H1 (cell line): ENCODE results near the gene OSBPL2. TPM values are rescaled to one million over a fixed set of nuclear protein-coding genes. Genes with fewer than 3 reads are reported as not detected.
A peak's percentile ranks its signal among the peaks of the same experiment; 100 is the strongest.

ENCODE experiments used
- CTCF ChIA-PET: fragments of 300-600 bp; sonication (Branson Sonifier 250); formaldehyde crosslinking; loops from one replicate; lab custom pipeline; 2021; ENCODE audit not compliant: partially characterized antibody; lab: Charles Lee
- POLR2A ChIA-PET: fragments of 300-600 bp; sonication (Branson Sonifier 250); formaldehyde crosslinking; loops from one replicate; lab custom pipeline; 2021; ENCODE audit warnings: inconsistent platforms; ENCODE audit not compliant: partially characterized antibody; lab: Charles Lee
- DNase-seq, 2 experiments: peaks; one replicate each; pipeline versions ENCODE4 v3.0.0 to v3.0.0-alpha.2; 2010 to 2022; ENCODE audit warnings: low spot score in 2 of 2, low read depth in 1 of 2, mixed read lengths in 1 of 2
- FAIRE-seq: peaks from 2 replicates; lab custom pipeline; 2011; peaks lifted over from hg19 to GRCh38; lab: Jason Lieb, UNC
- H2AFZ ChIP-seq: 2 replicates; pipeline ENCODE4 v1.8.1; 2012; ENCODE audit warnings: low read length, inconsistent platforms
- H2AK5ac ChIP-seq: 2 replicates; pipeline ENCODE4 v1.6.1; 2013; ENCODE audit warnings: low read depth, low read length
- H2BK120ac ChIP-seq: replicated peaks from 2 replicates; pipeline ENCODE3; 2013; ENCODE audit warnings: low read depth, low read length, inconsistent platforms
- H2BK12ac ChIP-seq: 2 replicates; pipeline ENCODE4 v1.6.1; 2013; ENCODE audit warnings: low read depth, low read length
- H2BK15ac ChIP-seq: 2 replicates; pipeline ENCODE4 v1.6.1; 2013; ENCODE audit warnings: low read length
- H2BK20ac ChIP-seq: 2 replicates; pipeline ENCODE4 v1.6.1; 2013; ENCODE audit warnings: low read length
- H2BK5ac ChIP-seq: 2 replicates; pipeline ENCODE4 v1.6.1; 2013; ENCODE audit warnings: low read depth, low read length
- H3K14ac ChIP-seq: 2 replicates; pipeline ENCODE4 v1.6.1; 2013; ENCODE audit warnings: inconsistent platforms; ENCODE audit not compliant: insufficient read length
- H3K18ac ChIP-seq: 2 replicates; pipeline ENCODE4 v1.6.1; 2013; ENCODE audit warnings: low read length; ENCODE audit errors: extremely low read depth
- H3K23ac ChIP-seq: 2 replicates; pipeline ENCODE4 v1.6.1; 2013; ENCODE audit warnings: inconsistent platforms; ENCODE audit not compliant: insufficient read length
- H3K23me2 ChIP-seq: 2 replicates; pipeline ENCODE4 v1.6.1; 2013; ENCODE audit warnings: low read depth, low read length
- H3K27ac ChIP-seq: 2 replicates; pipeline ENCODE4 v1.6.1; 2011; ENCODE audit warnings: low read depth, low read length, inconsistent platforms
- H3K27me3 ChIP-seq, 4 experiments: replicated peaks in 1 of 4; 1 replicate in 1 of 4; 2 replicates in 3 of 4; pipeline versions ENCODE4 v1.6.1 to v1.8.1; 2011 to 2013; ENCODE audit warnings: low read length in 3 of 4, mild to moderate bottlenecking in 3 of 4, inconsistent platforms in 2 of 4, mixed read lengths in 2 of 4, moderate library complexity in 1 of 4; ENCODE audit not compliant: control insufficient read depth in 3 of 4, insufficient read depth in 3 of 4; ENCODE audit errors: extremely low read depth in 1 of 4
- H3K36me3 ChIP-seq, 4 experiments: 2 replicates each; pipeline versions ENCODE4 v1.6.1 to v1.8.1; 2011 to 2013; ENCODE audit warnings: mild to moderate bottlenecking in 4 of 4, low read length in 3 of 4, moderate library complexity in 2 of 4, control low read depth in 1 of 4, inconsistent platforms in 1 of 4; ENCODE audit not compliant: insufficient read depth in 4 of 4, control insufficient read depth in 2 of 4
- H3K4ac ChIP-seq: replicated peaks from 2 replicates; pipeline ENCODE3; 2013; ENCODE audit warnings: low read length, low read depth, mixed read lengths, inconsistent platforms; ENCODE audit not compliant: insufficient read length
- H3K4me1 ChIP-seq, 4 experiments: replicated peaks in 1 of 4; 1 replicate in 1 of 4; 2 replicates in 3 of 4; pipeline versions ENCODE4 v1.6.1 to v1.8.1; 2011 to 2013; ENCODE audit warnings: low read length in 3 of 4, inconsistent platforms in 2 of 4, mixed read lengths in 1 of 4; ENCODE audit not compliant: insufficient read depth in 4 of 4, control insufficient read depth in 3 of 4
- H3K4me2 ChIP-seq, 2 experiments: 2 replicates each; pipeline versions ENCODE4 v1.6.1 to v1.8.1; 2011 to 2013; ENCODE audit warnings: low read depth in 2 of 2, low read length in 2 of 2, control low read depth in 1 of 2, inconsistent platforms in 1 of 2, mild to moderate bottlenecking in 1 of 2; ENCODE audit not compliant: insufficient read depth in 1 of 2
- H3K4me3 ChIP-seq, 4 experiments: fragments of 200-600, 300-600 bp in 1 of 4; sonication (generic), shearing (Covaris generic), sonication (Bioruptor Twin) in 1 of 4; 2 replicates each; pipeline versions ENCODE4 v1.5.1 to v1.8.1; 2011 to 2016; ENCODE audit warnings: low read length in 4 of 4, low read depth in 3 of 4, control low read depth in 2 of 4, inconsistent platforms in 2 of 4, mild to moderate bottlenecking in 2 of 4, mixed read lengths in 1 of 4, moderate library complexity in 1 of 4; ENCODE audit not compliant: insufficient read depth in 2 of 4; ENCODE audit errors: extremely low read depth in 1 of 4
- H3K56ac ChIP-seq: replicated peaks from 2 replicates; pipeline ENCODE3; 2013; ENCODE audit warnings: low read depth, mild to moderate bottlenecking, mixed read lengths, low read length, inconsistent platforms; ENCODE audit not compliant: insufficient read length
- H3K79me1 ChIP-seq: 2 replicates; pipeline ENCODE4 v1.6.1; 2013; ENCODE audit warnings: low read depth, low read length, control low read depth
- H3K79me2 ChIP-seq, 2 experiments: 2 replicates each; pipeline versions ENCODE4 v1.6.1 to v1.8.1; 2012 to 2013; ENCODE audit warnings: low read length in 2 of 2, mild to moderate bottlenecking in 2 of 2, inconsistent platforms in 1 of 2; ENCODE audit not compliant: insufficient read depth in 2 of 2, control insufficient read depth in 1 of 2
- H3K9ac ChIP-seq, 4 experiments: replicated peaks in 1 of 4; 1 replicate in 1 of 4; 2 replicates in 3 of 4; pipeline versions ENCODE4 v1.6.1 to v1.8.1; 2011 to 2013; ENCODE audit warnings: low read depth in 3 of 4, low read length in 3 of 4, control low read depth in 2 of 4, mild to moderate bottlenecking in 2 of 4, moderate library complexity in 2 of 4, inconsistent platforms in 1 of 4; ENCODE audit errors: extremely low read depth in 1 of 4
- H3K9me3 ChIP-seq, 2 experiments: 2 replicates each; pipeline versions ENCODE4 v1.6.1 to v1.8.1; 2012 to 2013; ENCODE audit warnings: mild to moderate bottlenecking in 2 of 2, moderate library complexity in 2 of 2, control low read depth in 1 of 2, inconsistent platforms in 1 of 2, low read depth in 1 of 2, low read length in 1 of 2, mixed read lengths in 1 of 2; ENCODE audit not compliant: insufficient read depth in 2 of 2
- H4K20me1 ChIP-seq, 2 experiments: replicated peaks in 1 of 2; 2 replicates each; pipeline versions ENCODE3 to v1.8.1; 2011 to 2013; ENCODE audit warnings: inconsistent platforms in 2 of 2, low read length in 2 of 2, mild to moderate bottlenecking in 1 of 2; ENCODE audit not compliant: insufficient read depth in 2 of 2, control insufficient read depth in 1 of 2
- H4K5ac ChIP-seq: 2 replicates; pipeline ENCODE4 v1.6.1; 2013; ENCODE audit warnings: low read length, low read depth, mixed read lengths, inconsistent platforms; ENCODE audit not compliant: insufficient read length
- H4K8ac ChIP-seq: 2 replicates; pipeline ENCODE4 v1.8.0; 2013; ENCODE audit warnings: mild to moderate bottlenecking, moderate library complexity, low read length, inconsistent platforms; ENCODE audit not compliant: insufficient read depth; ENCODE audit errors: extremely low read depth
- H4K91ac ChIP-seq: replicated peaks from 2 replicates; pipeline ENCODE3; 2013; ENCODE audit warnings: low read length, mixed read lengths, inconsistent platforms; ENCODE audit not compliant: insufficient read length
- CREB1 ChIP-seq: IDR thresholded peaks from 2 replicates; pipeline ENCODE4 v1.6.1; 2012; ENCODE audit warnings: inconsistent platforms
- EP300 ChIP-seq, 2 experiments: IDR thresholded peaks; 1 replicate in 1 of 2; 2 replicates in 1 of 2; pipeline ENCODE4 v1.6.1; 2011 to 2012; ENCODE audit warnings: low read depth in 2 of 2, low read length in 2 of 2, mild to moderate bottlenecking in 2 of 2, borderline replicate concordance in 1 of 2, inconsistent platforms in 1 of 2, moderate library complexity in 1 of 2
- EZH2 ChIP-seq: fragments of 200-600 bp; sonication (generic); IDR thresholded peaks from 2 replicates; pipeline ENCODE4 v1.7.1; 2012; ENCODE audit warnings: low read depth, mild to moderate bottlenecking, moderate library complexity, low read length, inconsistent platforms; ENCODE audit not compliant: severe bottlenecking
- JUN ChIP-seq: IDR thresholded peaks from 2 replicates; pipeline ENCODE4 v1.6.1; 2011; ENCODE audit warnings: low read depth, mild to moderate bottlenecking, improper control_type of control experiment, low read length
- SIX5 ChIP-seq: IDR thresholded peaks from 2 replicates; pipeline ENCODE4 v1.6.1; 2011; ENCODE audit warnings: mild to moderate bottlenecking, low read depth, low read length
- WGBS, 2 experiments: shearing (Covaris generic) in 1 of 2; methylation state at CpG; one replicate each; pipeline versions ENCODE4 v1.1.6 to v1.1.7; 2013 to 2015; ENCODE audit warnings: low lambda C conversion rate in 2 of 2, mixed read lengths in 2 of 2, inconsistent platforms in 1 of 2, low coverage in 1 of 2, missing lambda C conversion rate in 1 of 2; ENCODE audit not compliant: insufficient replicate concordance in 2 of 2, insufficient coverage in 1 of 2, insufficient read length in 1 of 2; ENCODE audit errors: extremely low coverage in 1 of 2, missing lambda C conversion rate in 1 of 2; 5-methylcytosine and 5-hydroxymethylcytosine counted together
- polyA plus RNA-seq, 7 experiments: library from polyadenylated mRNA; depleted of rRNA in 3 of 7; stranded (reverse) in 5 of 7; unstranded in 2 of 7; fragments of >200 nt in 5 of 7; fragments of 200-250 nt in 2 of 7; gene quantifications; 1 replicate in 5 of 7; 2 replicates in 1 of 7; 4 replicates in 1 of 7; pipeline versions ENCODE4 v1.2.1 to v1.2.3, GENCODE V29; 2011 to 2013; ENCODE audit warnings: missing spikeins in 2 of 7, mixed read lengths in 2 of 7
- total RNA-seq: library from RNA; stranded (reverse); fragmentation: NEBNext Ultra II Directional; extraction: Animal tissue kit (Norgen Biotek cat#: 25700); gene quantifications from 2 replicates; pipeline ENCODE4 v1.2.1, GENCODE V29; 2021

Gene OSBPL2
- total and polyA plus RNA-seq, 2 of the 8 experiments (the other 6 are each of a cell fraction or from before 2014, with no cell fraction given) = 11.7 to 42.4 TPM

DNA sequence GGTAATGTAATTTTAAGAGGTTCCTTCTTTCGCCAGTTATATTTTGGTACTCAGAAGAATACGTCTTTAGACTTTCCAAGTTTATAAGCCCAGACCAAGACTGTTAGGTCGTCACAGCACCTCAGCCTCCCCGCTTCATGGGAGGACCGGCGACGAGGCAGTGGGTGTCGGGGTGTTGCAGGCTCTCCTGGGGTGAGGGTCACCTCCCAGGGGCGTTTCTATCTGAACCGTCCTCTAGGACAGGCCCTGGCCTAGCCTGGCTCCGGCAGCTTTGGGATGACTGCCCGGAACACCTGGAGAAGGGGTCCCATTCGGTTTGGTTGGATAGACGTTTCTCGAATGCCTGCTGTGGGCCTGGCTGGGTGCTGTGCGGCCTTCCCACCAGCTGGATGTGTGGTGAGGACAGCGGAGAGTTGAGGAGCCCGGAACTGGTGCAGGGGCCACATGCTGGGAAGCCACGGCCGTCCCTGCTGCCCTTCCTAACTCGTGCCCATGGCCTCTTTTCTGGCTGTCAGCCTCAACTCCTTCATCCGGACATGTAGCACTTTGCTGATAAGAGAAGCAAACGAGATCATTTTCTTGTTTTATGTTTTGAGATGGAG is 1.1 kb downstream of the OSBPL2 start:
- Histone ChIP-seq H3K79me2 (peaks cover 6 to 50% of the 10 kb centered on the region in 2 experiments; a peak in 3 of 4 replicates), H4K20me1 (peaks cover 10 to 25% of the 10 kb centered on the region in 2 experiments), H3K4me2 (peak overlapping the region; percentile 89 to 91), H3K9ac (no peak overlapping the region), H3K27me3 (0 out of 7 replicates have a peak, but pooled peaks cover 0 to 3% (median 0%) of the 10 kb centered on the region in 4 experiments), H2AFZ (no peak overlapping the region), H4K91ac (no peak overlapping the region), H3K4me1 (peaks cover 0 to 9% (median 6%) of the 10 kb centered on the region in 4 experiments; a peak in 5 of 7 replicates), H3K56ac (no peak overlapping the region), H2BK12ac (no peak overlapping the region), H2BK15ac (no peak overlapping the region), H2BK20ac (no peak overlapping the region), H3K27ac (no peak overlapping the region), H3K14ac (no peak overlapping the region), H3K23me2 (peaks cover 2% of the 10 kb centered on the region; the same call in 1 of the 2 replicates), H2AK5ac (no peak overlapping the region), H3K18ac (no peak overlapping the region), H3K79me1 (peaks cover 17% of the 10 kb centered on the region), H3K4ac (no peak overlapping the region), H3K9me3 (no peaks in the 10 kb centered on the region), H3K36me3 (peaks cover 0 to 2% (median 0%) of the 10 kb centered on the region in 4 experiments; a peak in 1 of 8 replicates), H3K23ac (no peak overlapping the region), H4K8ac (no peak overlapping the region), H2BK120ac (no peak overlapping the region), H2BK5ac (no peak overlapping the region), H3K4me3 (peak overlapping the region; percentile 72 to 90 (median 74)), H4K5ac (no peak overlapping the region)
- TF ChIP-seq JUN (no peak), SIX5 (no peak), EZH2 (no peak), EP300 (IDR thresholded peaks at IDR 0.05; ENCODE audit: borderline replicate concordance in 1 of 2, low read depth in 2 of 2, low read length in 2 of 2) (no peak), CREB1 (no peak)
- no peak for DNase-seq
- POLR2A ChIA-PET = no interaction called here
- CTCF ChIA-PET = interaction anchor here (1.4 kb wide), 1 partner anchor 33 kb away, joined by 5 read pairs; no protein-coding TSS in a partner anchor
- 65% methylated on average over 22 of the region's 23 CpGs; no CpG with 5 or more reads in 1 of the 2 experiments for WGBS, 2 experiments
- no peak for FAIRE-seq
